H4 (cell line): ENCODE measurements around the gene IFNA10. TPM values are rescaled to one million over a fixed set of nuclear protein-coding genes. Genes with fewer than 3 reads are reported as not detected.
"Not testable (repeated sequence)": the region's sequence is repeated elsewhere in the genome, so short reads cannot be mapped to it uniquely, and the experiment has no call there.

Experiments used
- DNase-seq: peaks from one replicate; pipeline ENCODE4 v3.0.0-alpha.2; 2015; ENCODE audit warnings: low spot score
- total RNA-seq: library from RNA; depleted of rRNA; stranded (reverse); fragments of >200 nt; shearing (Covaris generic); gene quantifications from 2 replicates; pipeline ENCODE4 v1.2.3, GENCODE V29; 2014; rRNA removed

The IFNA10 gene
- total RNA-seq, 1 experiment from 2014 or later, result not detected

DNA sequence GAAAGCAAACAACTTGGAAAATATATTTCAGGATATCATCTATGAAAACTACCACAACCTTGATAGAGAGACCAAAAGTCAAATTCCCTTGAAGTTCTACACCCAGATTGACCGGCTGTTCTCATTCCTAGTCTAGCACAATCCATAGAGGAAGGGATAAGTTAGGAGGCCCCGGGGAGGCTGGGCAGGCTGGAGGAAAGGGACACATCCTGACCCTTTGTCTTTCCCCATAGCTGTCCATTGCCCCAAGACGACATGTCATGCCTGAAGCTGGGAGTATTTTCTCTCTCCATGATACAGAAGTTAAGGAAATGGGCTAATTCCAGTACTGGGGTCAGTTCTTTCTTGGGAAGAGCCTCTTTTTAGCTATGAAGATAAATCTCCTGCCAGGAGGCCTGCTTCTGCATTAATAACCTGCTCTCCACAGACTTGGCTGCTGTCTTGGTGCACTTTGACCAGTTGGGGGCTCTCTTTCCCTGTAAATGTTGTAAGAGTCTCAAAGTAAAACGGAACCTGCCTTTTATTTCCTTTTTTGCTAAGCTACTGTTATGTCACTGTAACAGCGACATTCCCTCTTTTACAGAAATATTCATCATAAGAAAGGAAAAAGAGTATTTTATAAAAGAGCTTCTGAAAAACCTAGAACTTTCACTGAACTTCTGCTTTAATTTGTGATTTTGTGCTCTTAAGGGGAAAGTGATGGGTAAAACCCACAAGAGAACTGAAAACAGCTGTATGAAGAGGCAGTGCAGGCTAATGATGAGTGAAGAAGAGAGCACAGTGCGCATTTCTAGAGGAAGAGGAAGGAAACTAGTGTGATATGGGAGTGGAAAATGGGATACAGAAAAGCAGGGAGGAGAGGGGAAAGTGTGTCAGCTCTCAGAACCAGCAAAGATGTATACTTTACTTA, 11.8 kb downstream of the IFNA10 start:
- DNase-seq, result not testable (repeated sequence)

GRCh38 chr9:21187487-21187886, 19.5 kb downstream of the IFNA10 start, which contains the start of gene IFNA4:
Gene IFNA4 (minus strand): TSS chr9:21187587. CDS start chr9:21187531, 56 bp downstream.
- not testable (repeated sequence) for DNase-seq

GRCh38 chr9:21182810-21183736, 23.9 kb downstream of the IFNA10 start:
- not testable (repeated sequence) for DNase-seq

- DNase-seq, result no peak
Observed at GRCh38 chr9:21174671-21175070, 32.3 kb downstream of the IFNA10 start.

DNA sequence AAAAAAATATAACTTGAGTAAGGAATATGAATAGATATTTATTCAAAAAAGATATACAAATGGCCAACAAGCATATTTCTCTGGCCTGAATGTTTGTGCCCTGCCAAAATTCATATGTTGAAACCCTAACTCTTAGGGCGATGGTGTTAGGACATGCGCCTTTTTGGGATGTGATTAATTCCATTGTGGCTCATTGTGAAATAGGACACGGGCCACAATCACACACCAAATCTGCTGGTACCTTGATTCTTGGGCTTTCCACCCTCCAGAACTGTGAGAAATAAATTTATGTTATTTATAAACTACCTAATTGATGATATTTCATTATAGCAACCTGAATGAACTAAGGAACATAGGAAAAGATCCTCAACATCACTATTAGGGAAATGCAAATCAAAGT, 34.8 kb downstream of the IFNA10 start:
- DNase-seq, result no peak

DNA sequence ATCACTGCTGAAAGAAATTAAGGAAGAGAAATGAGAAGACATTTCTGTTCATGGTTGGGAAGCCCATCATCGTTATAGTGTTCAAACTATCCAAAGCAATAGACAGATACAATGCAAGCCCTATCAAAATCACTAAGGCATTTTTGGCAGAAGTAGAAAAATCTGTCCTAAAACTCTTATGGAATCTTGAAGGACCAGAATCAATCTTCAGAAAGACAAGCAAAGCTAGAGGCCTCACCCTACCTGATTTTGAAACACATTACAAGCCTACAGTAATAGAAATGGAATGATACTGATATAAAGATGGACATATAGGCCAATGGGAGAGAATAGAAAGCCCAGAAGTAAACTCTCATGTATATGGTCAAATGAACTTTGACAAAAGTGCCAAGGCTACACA, 35.6 kb downstream of the IFNA10 start:
- DNase-seq, result no peak

GRCh38 chr9:21166560-21166959, 40.4 kb downstream of the IFNA10 start, which contains the start of gene IFNA21:
Gene IFNA21 (minus strand): TSS chr9:21166660. CDS start chr9:21166612, 48 bp downstream.
- not testable (repeated sequence) for DNase-seq

DNA sequence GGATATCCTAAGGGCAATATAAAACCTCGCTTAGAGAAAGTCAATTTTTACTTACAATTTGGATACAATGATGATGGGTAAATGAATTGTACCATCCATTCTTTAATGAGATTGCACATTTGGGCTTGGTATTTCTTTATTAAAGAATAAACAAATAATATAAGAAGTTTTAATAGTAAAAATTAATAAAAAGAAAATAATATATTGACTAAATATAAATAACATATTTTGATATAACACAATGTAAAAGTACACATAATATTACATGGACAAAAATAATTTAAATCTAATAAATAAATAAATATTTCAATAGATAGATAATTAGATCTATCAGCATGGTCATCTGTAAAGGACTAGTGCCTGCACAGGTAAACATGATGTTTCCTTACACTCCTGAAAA, 41.4 kb downstream of the IFNA10 start:
- no peak for DNase-seq

- peak; percentile 11 for DNase-seq
Observed at GRCh38 chr9:21160178-21160577, 46.8 kb downstream of the IFNA10 start.

Other genes starting within 250 kb of the IFNA10 start
- not detected in 2 replicates for gene HACD4, start 175.5 kb downstream of the IFNA10 start, total RNA-seq
- gene IFNB1, start 129.2 kb downstream of the IFNA10 start, total RNA-seq, result not detected in 2 replicates
- gene IFNW1, start 65.3 kb downstream of the IFNA10 start, total RNA-seq, result not detected in 2 replicates
- gene IFNA21, start 40.5 kb downstream of the IFNA10 start, total RNA-seq, result 0.15 TPM in 1 of 2 replicates, not detected in the other
- gene IFNA4, start 19.6 kb downstream of the IFNA10 start, total RNA-seq, result 0.27 TPM in 1 of 2 replicates, not detected in the other
- not detected in 2 replicates for gene IFNA7, start 4.9 kb downstream of the IFNA10 start, total RNA-seq
- gene IFNA16, start 10.2 kb upstream of the IFNA10 start, total RNA-seq, result not detected in 2 replicates
- gene IFNA17, start 21.1 kb upstream of the IFNA10 start, total RNA-seq, result not detected in 2 replicates
- 0.31 TPM in 1 of 2 replicates, not detected in the other for gene IFNA14, start 32.9 kb upstream of the IFNA10 start, total RNA-seq
- gene IFNA5, start 98.2 kb upstream of the IFNA10 start, total RNA-seq, result not detected in 2 replicates
- 0.06 TPM in 1 of 2 replicates, not detected in the other for gene KLHL9, start 128.3 kb upstream of the IFNA10 start, total RNA-seq
- gene IFNA6, start 143.7 kb upstream of the IFNA10 start, total RNA-seq, result not detected in 2 replicates
- not detected in 2 replicates for gene IFNA13, start 160.9 kb upstream of the IFNA10 start, total RNA-seq
- gene IFNA2, start 178.3 kb upstream of the IFNA10 start, total RNA-seq, result not detected in 2 replicates
- not detected in 2 replicates for gene IFNA8, start 202.0 kb upstream of the IFNA10 start, total RNA-seq
- not detected in 2 replicates for gene IFNA1, start 233.3 kb upstream of the IFNA10 start, total RNA-seq